Measurements from ENCODE around the gene COQ7.

Gene COQ7

GRCh38 chr16:19119564-19119963, 52.1 kb downstream of the COQ7 start:
- H3K27ac ChIP-seq: peak overlapping the region; percentile 87
- no peak for TF ChIP-seq CTCF (conservative IDR thresholded peaks at IDR 0.05; ENCODE audit: low read depth)
- POLR2A ChIA-PET (ENCODE audit: low non-redundant PET): no interaction called here
- DNase-seq (ENCODE audit: low spot score): peak; percentile 50
- CTCF ChIA-PET: interaction anchor here (0.5 to 0.9 kb wide), 4 partner anchors 11 to 371 kb away, joined by 3 read pairs; no protein-coding TSS in a partner anchor

- peak overlapping the region; percentile 96 for H3K27ac ChIP-seq
- POLR2A ChIA-PET (ENCODE audit: low non-redundant PET): no interaction called here
- no peak for TF ChIP-seq CTCF (conservative IDR thresholded peaks at IDR 0.05; ENCODE audit: low read depth)
- DNase-seq (ENCODE audit: low spot score): no peak
- CTCF ChIA-PET: interaction anchor here (0.6 kb wide), 1 partner anchor 37 kb away, joined by 3 read pairs; no protein-coding TSS in a partner anchor
Observed at GRCh38 chr16:19123535-19124178, 56.2 kb downstream of the COQ7 start.

- DNase-seq (ENCODE audit: low spot score): no peak
- no peak for TF ChIP-seq CTCF (conservative IDR thresholded peaks at IDR 0.05; ENCODE audit: low read depth)
- H3K27ac ChIP-seq: no peak overlapping the region
- ChIA-PET POLR2A (ENCODE audit: low non-redundant PET) (no interaction called here), CTCF (interaction anchor here (1.0 kb wide), 1 partner anchor 12 kb away, joined by 5 read pairs; no protein-coding TSS in a partner anchor)
Observed at GRCh38 chr16:19126300-19126699, 58.9 kb downstream of the COQ7 start.

DNA sequence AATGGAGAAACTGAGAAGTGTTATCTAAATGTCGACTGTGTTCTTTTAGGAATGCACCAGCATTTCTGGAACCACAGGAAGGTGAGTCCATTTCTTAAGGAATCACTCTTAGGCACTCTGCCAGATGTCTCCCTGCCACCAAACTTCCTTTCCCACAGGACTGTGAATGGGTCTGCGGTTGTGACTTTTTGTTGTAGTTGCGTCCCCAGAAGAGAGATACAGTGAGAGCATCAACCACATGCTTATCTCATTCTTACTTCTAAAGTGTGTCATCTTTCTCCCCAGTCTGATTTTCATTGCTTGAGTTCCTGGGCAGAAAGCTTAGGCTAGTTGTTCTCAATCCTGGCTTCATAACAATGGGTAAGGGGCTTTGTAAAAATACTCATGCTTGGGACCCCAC, 59.8 kb downstream of the COQ7 start:
- no peak for TF ChIP-seq CTCF (conservative IDR thresholded peaks at IDR 0.05; ENCODE audit: low read depth)
- ChIA-PET CTCF (interaction anchor here (1.0 kb wide), 1 partner anchor 13 kb away, joined by 5 read pairs; no protein-coding TSS in a partner anchor), POLR2A (ENCODE audit: low non-redundant PET) (no interaction called here)
- H3K27ac ChIP-seq: no peak overlapping the region
- no peak for DNase-seq (ENCODE audit: low spot score)

DNA sequence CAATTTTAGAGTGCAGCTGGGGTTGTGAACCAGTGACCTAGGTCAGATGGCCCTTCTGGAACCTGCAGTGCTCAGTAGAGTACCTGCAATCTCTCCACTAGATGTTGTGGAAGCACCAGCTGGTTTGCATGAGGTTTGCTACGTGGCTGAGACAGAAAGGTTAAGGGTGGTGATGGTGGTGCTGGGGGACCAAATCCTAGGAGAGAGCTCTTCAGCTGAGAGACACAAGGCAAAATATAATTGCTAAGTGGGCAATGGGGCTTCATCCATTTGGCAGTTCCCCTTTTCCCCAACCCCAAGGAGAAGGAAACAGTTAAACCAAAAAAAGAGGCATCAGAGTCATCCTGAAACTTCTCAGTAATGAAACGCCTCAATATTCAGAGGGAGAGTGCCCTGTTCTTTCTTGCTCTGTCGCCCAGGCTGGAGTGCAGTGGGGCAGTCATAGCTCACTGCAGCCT, 60.3 kb downstream of the COQ7 start:
- no peak for DNase-seq (ENCODE audit: low spot score)
- no peak overlapping the region for H3K27ac ChIP-seq
- ChIA-PET POLR2A (ENCODE audit: low non-redundant PET) (no interaction called here), CTCF (no interaction called here)
- TF ChIP-seq CTCF (conservative IDR thresholded peaks at IDR 0.05; ENCODE audit: low read depth): no peak

DNA sequence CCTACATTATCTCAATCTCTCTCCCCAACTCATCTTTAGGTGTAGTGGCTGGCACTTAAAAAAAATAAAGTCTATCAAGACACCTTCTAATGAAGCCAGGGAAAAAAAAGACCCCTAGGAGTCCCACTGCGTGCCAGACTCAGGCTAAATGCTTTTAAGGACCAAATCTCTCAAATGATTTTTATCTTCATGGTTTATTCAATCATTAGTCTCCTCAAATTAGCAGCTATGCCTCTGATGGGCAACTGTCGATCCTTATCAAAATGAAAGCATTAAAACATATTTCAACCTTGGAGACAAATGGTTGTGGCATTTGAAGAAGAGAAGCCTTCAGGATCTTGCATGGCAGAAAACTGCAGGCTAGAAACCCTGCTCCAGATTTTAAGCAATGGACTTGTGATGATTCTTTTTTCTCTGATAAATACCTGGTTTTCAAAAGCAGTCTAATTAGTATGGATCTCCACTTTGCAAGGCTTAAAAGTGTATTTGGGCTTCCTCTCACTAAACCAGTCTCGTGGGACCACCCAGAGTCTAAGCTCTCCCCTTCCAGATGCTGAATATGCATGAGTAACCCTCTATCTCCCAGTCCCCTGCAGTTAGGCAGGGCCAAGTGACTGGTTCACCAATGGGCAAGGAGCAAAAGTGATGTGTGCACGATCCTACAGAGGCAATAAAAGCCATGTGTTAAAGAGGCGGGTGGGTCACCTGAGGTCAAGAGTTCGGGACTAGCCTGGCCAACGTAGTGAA, 61.2 kb downstream of the COQ7 start:
- no peak for TF ChIP-seq CTCF (conservative IDR thresholded peaks at IDR 0.05; ENCODE audit: low read depth)
- ChIA-PET POLR2A (ENCODE audit: low non-redundant PET) (no interaction called here), CTCF (interaction anchor here (0.5 kb wide), 1 partner anchor 316 kb away, joined by 4 read pairs; no protein-coding TSS in a partner anchor)
- no peak overlapping the region for H3K27ac ChIP-seq
- DNase-seq (ENCODE audit: low spot score): no peak

All from RWPE1 (cell line).